HG03135 (cell line): Measurements from ENCODE around the gene PTGDS.

ENCODE experiments used
- ATAC-seq: cut with Tn5 transposase; IDR thresholded peaks from one replicate; pipeline ENCODE4 v1.9.1; 2021; ENCODE audit warnings: mild to moderate bottlenecking, moderate library complexity; ENCODE audit not compliant: unreplicated experiment

Gene PTGDS

GRCh38 chr9:137007108-137007815 lies 30.0 kb downstream of the PTGDS start:
- ATAC-seq = no peak

- no peak for ATAC-seq
Measured at GRCh38 chr9:137007816-137008270, 30.5 kb downstream of the PTGDS start.

GRCh38 chr9:137008312-137008711 lies 31.0 kb downstream of the PTGDS start:
- ATAC-seq = no peak

- ATAC-seq = no peak
Measured at GRCh38 chr9:137009217-137009616, 31.9 kb downstream of the PTGDS start.

- no peak for ATAC-seq
Measured at GRCh38 chr9:137009938-137010732, 32.8 kb downstream of the PTGDS start.

- ATAC-seq = no peak
Measured at GRCh38 chr9:137011156-137011555, 33.9 kb downstream of the PTGDS start.

- ATAC-seq = no peak
Measured at GRCh38 chr9:137011907-137012675, 34.8 kb downstream of the PTGDS start.

- ATAC-seq = no peak
Measured at GRCh38 chr9:137012694-137013570, 35.6 kb downstream of the PTGDS start.

- no peak for ATAC-seq
Measured at GRCh38 chr9:137013571-137013940, 36.3 kb downstream of the PTGDS start.

GRCh38 chr9:137014166-137014565 lies 36.9 kb downstream of the PTGDS start:
- ATAC-seq = no peak

GRCh38 chr9:137014776-137015539 lies 37.7 kb downstream of the PTGDS start:
- ATAC-seq = no peak

- ATAC-seq = no peak
Measured at GRCh38 chr9:137015540-137015930, 38.2 kb downstream of the PTGDS start.

GRCh38 chr9:137015976-137016375 lies 38.7 kb downstream of the PTGDS start:
- ATAC-seq = no peak

- ATAC-seq = no peak
Measured at GRCh38 chr9:137016436-137016835, 39.1 kb downstream of the PTGDS start.

- ATAC-seq = no peak
Measured at GRCh38 chr9:137017071-137017470, 39.8 kb downstream of the PTGDS start.

GRCh38 chr9:137017791-137018497 lies 40.6 kb downstream of the PTGDS start:
- ATAC-seq = no peak

GRCh38 chr9:137018761-137019559 lies 41.7 kb downstream of the PTGDS start:
- ATAC-seq = no peak

GRCh38 chr9:137019891-137020683 lies 42.8 kb downstream of the PTGDS start:
- ATAC-seq = no peak
